T follicular helper cell (primary cell): ENCODE measurements around the gene OPN3.

ENCODE experiments used
- DNase-seq: peaks from one replicate; pipeline ENCODE4 v3.0.0-alpha.2; 2020; ENCODE audit warnings: low read depth

OPN3 gene

GRCh38 chr1:241646201-241646600, 6.0 kb upstream of the OPN3 start:
- DNase-seq, result no peak

- no peak for DNase-seq
These were observed 5.0 kb upstream of the OPN3 start for GRCh38 chr1:241645199-241645598.

- DNase-seq, result no peak
These were observed 4.1 kb upstream of the OPN3 start for GRCh38 chr1:241644259-241644658.

GRCh38 chr1:241642593-241642944, 2.4 kb upstream of the OPN3 start:
- DNase-seq, result no peak

- DNase-seq, result no peak
These were observed 1.8 kb upstream of the OPN3 start for GRCh38 chr1:241641773-241642592.

- no peak for DNase-seq
These were observed 876 bp upstream of the OPN3 start for GRCh38 chr1:241640867-241641622.

GRCh38 chr1:241639623-241640148, 483 bp downstream of the OPN3 start:
- DNase-seq, result peak; percentile 5

GRCh38 chr1:241638909-241639622, 1.1 kb downstream of the OPN3 start:
- no peak for DNase-seq

GRCh38 chr1:241638099-241638682, 2.0 kb downstream of the OPN3 start:
- no peak for DNase-seq

- no peak for DNase-seq
These were observed 2.6 kb downstream of the OPN3 start for GRCh38 chr1:241637604-241638003.

GRCh38 chr1:241637046-241637590, 3.1 kb downstream of the OPN3 start:
- no peak for DNase-seq

- no peak for DNase-seq
These were observed 3.9 kb downstream of the OPN3 start for GRCh38 chr1:241636291-241636690.

GRCh38 chr1:241635556-241636152, 4.5 kb downstream of the OPN3 start:
- DNase-seq, result no peak

GRCh38 chr1:241632987-241633386, 7.2 kb downstream of the OPN3 start:
- no peak for DNase-seq

GRCh38 chr1:241631674-241632073, 8.5 kb downstream of the OPN3 start:
- DNase-seq, result no peak

- DNase-seq, result no peak
These were observed 9.3 kb downstream of the OPN3 start for GRCh38 chr1:241630899-241631298.

GRCh38 chr1:241630476-241630875, 9.7 kb downstream of the OPN3 start:
- no peak for DNase-seq

- no peak for DNase-seq
These were observed 10.2 kb downstream of the OPN3 start for GRCh38 chr1:241630005-241630404.

GRCh38 chr1:241627453-241628259, 12.5 kb downstream of the OPN3 start:
- peak; percentile 21 for DNase-seq

GRCh38 chr1:241624935-241625334, 15.2 kb downstream of the OPN3 start:
- no peak for DNase-seq

GRCh38 chr1:241622669-241623068, 17.5 kb downstream of the OPN3 start:
- DNase-seq, result no peak
